ENCODE data around the gene APLP1.
"Not testable (repeated sequence)": the region's sequence is repeated elsewhere in the genome, so short reads cannot be mapped to it uniquely, and the experiment has no call there.

Gene APLP1

GRCh38 chr19:35852029-35852780 is 16.2 kb upstream of the APLP1 start, which contains the start of gene NPHS1:
NPHS1 (minus strand) TSS chr19:35852504; CDS start chr19:35851837, 667 bp downstream.
- no peak for DNase-seq (ENCODE audit: low read depth, low spot score)

GRCh38 chr19:35853038-35853756 is 15.2 kb upstream of the APLP1 start:
- no peak for DNase-seq (ENCODE audit: low read depth, low spot score)

- no peak for DNase-seq (ENCODE audit: low read depth, low spot score)
These were observed 11.7 kb upstream of the APLP1 start, which contains the start of gene KIRREL2 for GRCh38 chr19:35856546-35857149. KIRREL2 (plus strand) TSS chr19:35856911; CDS start chr19:35857120, 209 bp downstream.

GRCh38 chr19:35858311-35858710 is 10.1 kb upstream of the APLP1 start:
- DNase-seq (ENCODE audit: low read depth, low spot score) = no peak

- DNase-seq (ENCODE audit: low read depth, low spot score) = no peak
These were observed 9.0 kb upstream of the APLP1 start for GRCh38 chr19:35859414-35859813.

GRCh38 chr19:35860436-35860817 is 7.9 kb upstream of the APLP1 start:
- no peak for DNase-seq (ENCODE audit: low read depth, low spot score)

GRCh38 chr19:35860818-35861639 is 7.3 kb upstream of the APLP1 start:
- no peak for DNase-seq (ENCODE audit: low read depth, low spot score)

GRCh38 chr19:35861640-35862160 is 6.7 kb upstream of the APLP1 start:
- no peak for DNase-seq (ENCODE audit: low read depth, low spot score)

GRCh38 chr19:35862528-35862927 is 5.8 kb upstream of the APLP1 start:
- no peak for DNase-seq (ENCODE audit: low read depth, low spot score)

GRCh38 chr19:35863018-35863417 is 5.4 kb upstream of the APLP1 start:
- no peak for DNase-seq (ENCODE audit: low read depth, low spot score)

- no peak for DNase-seq (ENCODE audit: low read depth, low spot score)
These were observed 501 bp downstream of the APLP1 start for GRCh38 chr19:35868823-35869326.

GRCh38 chr19:35869327-35870123 is 1.2 kb downstream of the APLP1 start:
- peak; percentile 50 for DNase-seq (ENCODE audit: low read depth, low spot score)

- not testable (repeated sequence) for DNase-seq (ENCODE audit: low read depth, low spot score)
These were observed 1.9 kb downstream of the APLP1 start for GRCh38 chr19:35870124-35870736.

GRCh38 chr19:35870798-35871197 is 2.4 kb downstream of the APLP1 start:
- DNase-seq (ENCODE audit: low read depth, low spot score) = no peak

GRCh38 chr19:35871611-35872010 is 3.2 kb downstream of the APLP1 start:
- no peak for DNase-seq (ENCODE audit: low read depth, low spot score)

GRCh38 chr19:35872180-35872579 is 3.8 kb downstream of the APLP1 start:
- no peak for DNase-seq (ENCODE audit: low read depth, low spot score)

GRCh38 chr19:35874392-35874930 is 6.1 kb downstream of the APLP1 start:
- DNase-seq (ENCODE audit: low read depth, low spot score) = no peak

- no peak for DNase-seq (ENCODE audit: low read depth, low spot score)
These were observed 10.7 kb downstream of the APLP1 start for GRCh38 chr19:35879068-35879467.

GRCh38 chr19:35879770-35880317 is 11.5 kb downstream of the APLP1 start:
- DNase-seq (ENCODE audit: low read depth, low spot score) = peak; percentile 35
